Measurements from ENCODE around the gene RPGRIP1L.
A peak's percentile ranks its signal among the peaks of the same experiment; 100 is the strongest.

Gene RPGRIP1L

DNA sequence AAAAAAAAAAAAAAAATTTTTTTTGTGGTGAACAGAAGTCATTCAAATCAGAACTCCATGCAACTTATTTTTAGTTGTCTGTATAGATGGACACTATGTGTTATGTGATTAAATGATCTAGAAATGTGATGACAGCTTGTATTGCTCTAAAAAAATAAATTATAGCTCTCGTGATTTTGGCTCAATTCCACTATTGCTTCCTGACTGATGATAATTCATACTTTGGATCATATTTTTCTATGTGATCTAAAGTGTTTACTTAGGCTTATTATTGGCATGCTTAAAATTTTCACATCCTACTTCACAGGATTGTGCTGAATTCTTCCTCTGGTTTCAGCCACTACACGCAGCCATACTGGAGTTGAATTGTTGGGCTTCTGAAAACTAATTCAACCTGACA, 76.8 kb downstream of the RPGRIP1L start:
- H3K4me1 ChIP-seq = no peaks in the 10 kb centered on the region
- in situ Hi-C loops (cut with MboI; ENCODE audit: low sequenced_read_pairs) = no loop called here
- H3K27me3 ChIP-seq (ENCODE audit: low read depth) = no peaks in the 10 kb centered on the region
- H3K4me3 ChIP-seq = no peak overlapping the region
- H3K36me3 ChIP-seq (replicated peaks) = no peaks in the 10 kb centered on the region
- DNase-seq (ENCODE audit: low spot score in 2 of 2) = no peak
- H3K9me3 ChIP-seq = no peaks in the 10 kb centered on the region

GRCh38 chr16:53626161-53626560, 77.5 kb downstream of the RPGRIP1L start:
- no peaks in the 10 kb centered on the region for H3K27me3 ChIP-seq (ENCODE audit: low read depth)
- no peak overlapping the region for H3K4me3 ChIP-seq
- DNase-seq (ENCODE audit: low spot score in 2 of 2) = no peak
- no peaks in the 10 kb centered on the region for H3K36me3 ChIP-seq (replicated peaks)
- H3K4me1 ChIP-seq = no peaks in the 10 kb centered on the region
- in situ Hi-C loops (cut with MboI; ENCODE audit: low sequenced_read_pairs) = no loop called here
- no peaks in the 10 kb centered on the region for H3K9me3 ChIP-seq

DNA sequence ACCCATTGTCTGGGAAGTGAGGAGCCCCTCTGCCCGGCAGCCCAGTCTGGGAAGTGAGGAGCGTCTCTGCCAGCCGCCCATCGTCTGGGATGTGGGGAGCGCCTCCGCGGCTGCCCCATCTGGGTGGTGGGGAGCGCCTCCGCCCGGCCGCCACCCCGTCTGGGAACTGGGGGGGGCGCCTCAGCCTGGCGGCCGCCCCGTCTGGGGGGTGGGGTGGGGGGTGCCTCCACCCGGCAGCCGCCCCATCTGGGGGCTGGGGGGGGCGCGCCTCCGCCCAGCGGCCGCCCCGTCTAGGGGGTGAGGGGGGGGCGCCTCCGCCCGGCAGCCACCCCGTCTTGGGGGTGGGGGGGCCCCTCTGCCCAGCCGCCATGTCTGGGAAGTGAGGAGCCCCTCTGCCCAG, 78.4 kb downstream of the RPGRIP1L start:
- DNase-seq (ENCODE audit: low spot score in 2 of 2) = no peak
- H3K4me1 ChIP-seq = peaks cover 8% of the 10 kb centered on the region
- no peaks in the 10 kb centered on the region for H3K27me3 ChIP-seq (ENCODE audit: low read depth)
- H3K36me3 ChIP-seq (replicated peaks) = no peaks in the 10 kb centered on the region
- H3K9me3 ChIP-seq = no peaks in the 10 kb centered on the region
- in situ Hi-C loops (cut with MboI; ENCODE audit: low sequenced_read_pairs) = no loop called here
- no peak overlapping the region for H3K4me3 ChIP-seq

DNA sequence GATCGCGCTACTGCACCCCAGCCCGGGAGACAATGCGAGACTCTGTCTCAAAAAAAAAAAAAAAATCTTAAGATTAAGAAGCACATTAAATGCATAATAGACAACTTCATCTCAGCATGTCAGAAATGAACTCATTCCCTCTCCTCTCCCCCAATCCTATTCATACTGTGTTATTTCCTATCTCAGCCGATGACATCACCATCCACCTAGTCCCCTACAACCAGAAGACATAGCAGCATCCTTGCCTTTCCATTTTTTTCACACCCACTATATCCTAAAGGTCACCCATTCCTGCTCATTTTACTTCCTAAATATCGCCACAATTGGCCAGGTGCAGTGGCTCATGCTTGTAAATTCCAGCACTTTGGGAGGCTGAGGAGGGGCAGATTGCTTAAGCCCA, 81.3 kb downstream of the RPGRIP1L start:
- no peaks in the 10 kb centered on the region for H3K36me3 ChIP-seq (replicated peaks)
- H3K4me1 ChIP-seq = peaks cover 10% of the 10 kb centered on the region
- no peak for DNase-seq (ENCODE audit: low spot score in 2 of 2)
- no peaks in the 10 kb centered on the region for H3K27me3 ChIP-seq (ENCODE audit: low read depth)
- no peaks in the 10 kb centered on the region for H3K9me3 ChIP-seq
- no peak overlapping the region for H3K4me3 ChIP-seq
- in situ Hi-C loops (cut with MboI; ENCODE audit: low sequenced_read_pairs) = no loop called here

DNA sequence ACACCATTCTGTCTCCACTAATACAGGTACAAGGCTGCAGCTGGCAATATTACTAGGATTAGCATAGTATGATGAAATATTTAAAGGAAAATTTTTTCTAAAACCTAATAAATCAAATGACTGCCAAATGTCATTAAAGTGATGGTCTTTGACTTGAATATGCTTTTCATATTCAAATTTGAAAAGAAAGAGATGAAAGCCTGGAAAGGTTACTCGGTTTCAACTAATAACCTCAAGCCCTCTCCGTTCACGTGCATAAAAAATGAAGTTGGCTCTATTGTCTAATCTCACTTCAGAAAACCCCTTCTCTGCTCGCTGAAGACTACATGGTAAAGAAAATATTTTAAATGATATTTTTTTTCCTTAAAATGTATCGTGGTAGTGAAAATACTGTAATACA, 83.2 kb downstream of the RPGRIP1L start:
- peak in 1 of 2 experiments; percentile 55 for DNase-seq (ENCODE audit: low spot score in 2 of 2)
- Histone ChIP-seq H3K4me1 (peaks cover 10% of the 10 kb centered on the region), H3K4me3 (no peak overlapping the region), H3K27me3 (ENCODE audit: low read depth) (no peaks in the 10 kb centered on the region), H3K9me3 (no peaks in the 10 kb centered on the region), H3K36me3 (replicated peaks) (no peaks in the 10 kb centered on the region)
- in situ Hi-C loops (cut with MboI; ENCODE audit: low sequenced_read_pairs) = no loop called here

- Histone ChIP-seq H3K9me3 (no peaks in the 10 kb centered on the region), H3K36me3 (replicated peaks) (no peaks in the 10 kb centered on the region), H3K27me3 (ENCODE audit: low read depth) (no peaks in the 10 kb centered on the region), H3K4me3 (no peak overlapping the region), H3K4me1 (peaks cover 10% of the 10 kb centered on the region)
- DNase-seq (ENCODE audit: low spot score in 2 of 2) = no peak
- in situ Hi-C loops (cut with MboI; ENCODE audit: low sequenced_read_pairs) = no loop called here
Observed at GRCh38 chr16:53619235-53619634, 84.4 kb downstream of the RPGRIP1L start.

- Histone ChIP-seq H3K4me3 (no peak overlapping the region), H3K27me3 (ENCODE audit: low read depth) (no peaks in the 10 kb centered on the region), H3K9me3 (no peaks in the 10 kb centered on the region), H3K4me1 (peaks cover 5% of the 10 kb centered on the region), H3K36me3 (replicated peaks) (no peaks in the 10 kb centered on the region)
- no peak for DNase-seq (ENCODE audit: low spot score in 2 of 2)
- in situ Hi-C loops (cut with MboI; ENCODE audit: low sequenced_read_pairs) = no loop called here
Observed at GRCh38 chr16:53614346-53614745, 89.3 kb downstream of the RPGRIP1L start.

GRCh38 chr16:53612003-53612402, 91.7 kb downstream of the RPGRIP1L start:
- Histone ChIP-seq H3K36me3 (replicated peaks) (no peaks in the 10 kb centered on the region), H3K9me3 (no peaks in the 10 kb centered on the region), H3K4me3 (no peak overlapping the region), H3K4me1 (peaks cover 5% of the 10 kb centered on the region), H3K27me3 (ENCODE audit: low read depth) (no peaks in the 10 kb centered on the region)
- DNase-seq (ENCODE audit: low spot score in 2 of 2) = no peak
- in situ Hi-C loops (cut with MboI; ENCODE audit: low sequenced_read_pairs) = no loop called here

- H3K9me3 ChIP-seq = no peaks in the 10 kb centered on the region
- no peaks in the 10 kb centered on the region for H3K27me3 ChIP-seq (ENCODE audit: low read depth)
- in situ Hi-C loops (cut with MboI; ENCODE audit: low sequenced_read_pairs) = no loop called here
- no peaks in the 10 kb centered on the region for H3K36me3 ChIP-seq (replicated peaks)
- H3K4me3 ChIP-seq = no peak overlapping the region
- peak; percentile 29 to 41 for DNase-seq (ENCODE audit: low spot score in 2 of 2)
- peaks cover 5% of the 10 kb centered on the region for H3K4me1 ChIP-seq
Observed at GRCh38 chr16:53611179-53611696, 92.4 kb downstream of the RPGRIP1L start.

DNA sequence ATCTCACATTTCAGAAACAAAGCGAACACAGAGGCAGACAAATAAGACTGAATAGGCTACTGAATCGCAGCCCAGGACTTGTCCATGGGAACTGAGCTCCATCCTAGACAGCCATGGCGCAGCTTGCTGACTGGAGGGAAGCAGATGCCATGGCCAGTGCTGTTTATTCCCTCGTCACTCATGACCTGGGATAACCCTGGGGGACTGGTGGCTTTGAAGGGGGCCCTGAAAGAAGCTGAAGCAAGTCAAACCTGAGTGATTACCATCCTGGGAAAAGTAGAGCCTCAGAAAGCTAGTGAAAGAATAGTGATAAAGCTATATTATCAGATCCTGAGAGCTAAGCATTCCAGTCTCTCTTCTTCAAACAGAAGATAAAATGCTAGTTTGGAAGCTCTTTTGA, 94.1 kb downstream of the RPGRIP1L start:
- H3K4me3 ChIP-seq = no peak overlapping the region

GRCh38 chr16:53608094-53608493, 95.6 kb downstream of the RPGRIP1L start:
- Histone ChIP-seq H3K9me3 (no peaks in the 10 kb centered on the region), H3K27me3 (ENCODE audit: low read depth) (no peaks in the 10 kb centered on the region), H3K36me3 (replicated peaks) (no peaks in the 10 kb centered on the region), H3K4me1 (peaks cover 5% of the 10 kb centered on the region), H3K4me3 (no peak overlapping the region)
- DNase-seq (ENCODE audit: low spot score in 2 of 2) = no peak
- in situ Hi-C loops (cut with MboI; ENCODE audit: low sequenced_read_pairs) = no loop called here

More for the DNA sequence above, 94.1 kb downstream of the RPGRIP1L start:
- H3K36me3 ChIP-seq (replicated peaks) = no peaks in the 10 kb centered on the region
- in situ Hi-C loops (cut with MboI; ENCODE audit: low sequenced_read_pairs) = no loop called here
- DNase-seq (ENCODE audit: low spot score in 2 of 2) = no peak
- H3K4me1 ChIP-seq = peaks cover 5% of the 10 kb centered on the region
- H3K9me3 ChIP-seq = no peaks in the 10 kb centered on the region
- no peaks in the 10 kb centered on the region for H3K27me3 ChIP-seq (ENCODE audit: low read depth)

DNA sequence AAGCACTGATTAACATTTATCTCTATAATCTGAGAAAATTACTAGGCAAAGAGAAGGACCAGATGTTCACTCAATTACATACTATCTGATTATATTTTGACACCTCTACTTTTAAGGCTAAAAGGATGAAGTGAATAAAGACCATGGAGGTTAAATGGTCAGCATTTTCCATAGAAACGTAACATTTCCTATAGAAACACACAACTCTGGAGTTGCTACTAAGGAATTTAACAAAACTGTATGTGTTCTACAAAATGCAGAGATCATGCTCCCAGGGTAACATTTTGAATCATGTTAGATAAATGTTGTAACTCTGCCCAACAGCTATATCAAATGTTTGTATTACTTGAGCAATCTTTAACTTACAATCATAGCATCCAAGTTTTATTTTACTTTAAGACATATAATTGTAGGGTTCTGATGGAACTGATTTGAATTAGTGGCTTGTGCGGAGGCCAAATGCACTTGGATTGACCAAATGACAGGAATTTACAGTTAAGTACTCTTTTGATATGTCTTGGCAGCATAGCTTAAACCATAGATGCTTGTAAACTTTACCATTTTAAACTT, 97.7 kb downstream of the RPGRIP1L start:
- H3K36me3 ChIP-seq (replicated peaks) = no peaks in the 10 kb centered on the region
- in situ Hi-C loops (cut with MboI; ENCODE audit: low sequenced_read_pairs) = no loop called here
- H3K27me3 ChIP-seq (ENCODE audit: low read depth) = no peaks in the 10 kb centered on the region
- H3K4me1 ChIP-seq = peaks cover 1% of the 10 kb centered on the region
- no peak overlapping the region for H3K4me3 ChIP-seq
- DNase-seq (ENCODE audit: low spot score in 2 of 2) = no peak
- H3K9me3 ChIP-seq = no peaks in the 10 kb centered on the region

DNA sequence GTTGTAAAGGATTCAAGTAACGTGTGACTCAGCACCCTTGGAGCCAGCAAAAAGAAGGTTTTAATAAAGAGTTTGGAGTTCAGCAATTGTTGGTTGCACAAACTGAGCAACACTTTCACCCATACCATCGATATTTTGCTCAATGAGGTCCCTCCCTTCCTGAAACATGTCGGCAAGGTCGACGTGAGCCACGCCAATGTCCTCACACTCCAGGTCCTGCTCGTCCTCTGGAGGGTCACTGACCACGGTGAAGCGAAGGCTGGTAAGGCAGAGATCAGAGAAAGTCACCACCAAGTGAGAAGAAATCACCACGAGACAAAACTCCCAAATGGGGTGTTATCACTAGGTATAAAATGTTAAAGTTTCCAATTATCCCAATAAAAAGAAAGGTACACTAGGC, 98.3 kb downstream of the RPGRIP1L start:
- in situ Hi-C loops (cut with MboI; ENCODE audit: low sequenced_read_pairs) = no loop called here
- no peak overlapping the region for H3K4me3 ChIP-seq
- no peaks in the 10 kb centered on the region for H3K36me3 ChIP-seq (replicated peaks)
- no peak for DNase-seq (ENCODE audit: low spot score in 2 of 2)
- H3K9me3 ChIP-seq = no peaks in the 10 kb centered on the region
- H3K4me1 ChIP-seq = peaks cover 7% of the 10 kb centered on the region
- H3K27me3 ChIP-seq (ENCODE audit: low read depth) = no peaks in the 10 kb centered on the region

- no peaks in the 10 kb centered on the region for H3K27me3 ChIP-seq (ENCODE audit: low read depth)
- H3K36me3 ChIP-seq (replicated peaks) = no peaks in the 10 kb centered on the region
- H3K4me1 ChIP-seq = peaks cover 35% of the 10 kb centered on the region
- in situ Hi-C loops (cut with MboI; ENCODE audit: low sequenced_read_pairs) = no loop called here
- H3K4me3 ChIP-seq = no peak overlapping the region
- H3K9me3 ChIP-seq = no peaks in the 10 kb centered on the region
- DNase-seq (ENCODE audit: low spot score in 2 of 2) = no peak
Observed at GRCh38 chr16:53601961-53602360, 101.7 kb downstream of the RPGRIP1L start.

GRCh38 chr16:53600616-53601015, 103.0 kb downstream of the RPGRIP1L start:
- Histone ChIP-seq H3K4me3 (no peak overlapping the region), H3K9me3 (no peaks in the 10 kb centered on the region), H3K27me3 (ENCODE audit: low read depth) (no peaks in the 10 kb centered on the region), H3K36me3 (replicated peaks) (no peaks in the 10 kb centered on the region), H3K4me1 (peaks cover 35% of the 10 kb centered on the region)
- in situ Hi-C loops (cut with MboI; ENCODE audit: low sequenced_read_pairs) = no loop called here
- no peak for DNase-seq (ENCODE audit: low spot score in 2 of 2)

Measured in HAP-1 (cell line).